HT-29 (cell line): ENCODE data around the gene FAM81B. TPM values are rescaled to one million over a fixed set of nuclear protein-coding genes. Genes with fewer than 3 reads are reported as not detected.

Experiments used
- DNase-seq: peaks from one replicate; pipeline ENCODE4 v3.0.0-alpha.2; 2015; ENCODE audit warnings: low spot score
- total RNA-seq: library from RNA; depleted of rRNA; stranded (reverse); fragments of >200 nt; shearing (Covaris generic); gene quantifications from 2 replicates; pipeline ENCODE4 v1.2.3, GENCODE V29; 2014

Gene FAM81B
- total RNA-seq, 1 experiment from 2014 or later, result not detected

- DNase-seq, result no peak
Measured at GRCh38 chr5:95398989-95399388, 7.8 kb downstream of the FAM81B start.

GRCh38 chr5:95401626-95402025, 10.5 kb downstream of the FAM81B start:
- DNase-seq, result no peak

GRCh38 chr5:95403996-95404395, 12.8 kb downstream of the FAM81B start:
- DNase-seq, result no peak

GRCh38 chr5:95406426-95407090, 15.4 kb downstream of the FAM81B start:
- DNase-seq, result no peak

- no peak for DNase-seq
Measured at GRCh38 chr5:95410279-95410678, 19.1 kb downstream of the FAM81B start.

GRCh38 chr5:95411474-95411873, 20.3 kb downstream of the FAM81B start:
- DNase-seq, result no peak

- no peak for DNase-seq
Measured at GRCh38 chr5:95414451-95414850, 23.3 kb downstream of the FAM81B start.

- no peak for DNase-seq
Measured at GRCh38 chr5:95417971-95418370, 26.8 kb downstream of the FAM81B start.

- DNase-seq, result no peak
Measured at GRCh38 chr5:95422838-95423237, 31.7 kb downstream of the FAM81B start.

GRCh38 chr5:95424016-95424415, 32.9 kb downstream of the FAM81B start:
- DNase-seq, result no peak

GRCh38 chr5:95424526-95424925, 33.4 kb downstream of the FAM81B start:
- no peak for DNase-seq

GRCh38 chr5:95426227-95426626, 35.1 kb downstream of the FAM81B start:
- no peak for DNase-seq

GRCh38 chr5:95432779-95433178, 41.6 kb downstream of the FAM81B start:
- no peak for DNase-seq

GRCh38 chr5:95439801-95440493, 48.8 kb downstream of the FAM81B start:
- no peak for DNase-seq

GRCh38 chr5:95440825-95441224, 49.7 kb downstream of the FAM81B start:
- no peak for DNase-seq

- no peak for DNase-seq
Measured at GRCh38 chr5:95441636-95442035, 50.5 kb downstream of the FAM81B start.

GRCh38 chr5:95445442-95445841, 54.3 kb downstream of the FAM81B start:
- DNase-seq, result no peak

- DNase-seq, result no peak
Measured at GRCh38 chr5:95445995-95446394, 54.8 kb downstream of the FAM81B start.

GRCh38 chr5:95446560-95447221, 55.5 kb downstream of the FAM81B start:
- no peak for DNase-seq

GRCh38 chr5:95447961-95448360, 56.8 kb downstream of the FAM81B start:
- DNase-seq, result no peak

- no peak for DNase-seq
Measured at GRCh38 chr5:95448789-95449188, 57.6 kb downstream of the FAM81B start.

GRCh38 chr5:95449460-95449859, 58.3 kb downstream of the FAM81B start:
- no peak for DNase-seq

- DNase-seq, result no peak
Measured at GRCh38 chr5:95454536-95454935, 63.4 kb downstream of the FAM81B start.
